Myocyte (in vitro differentiated cells): ENCODE data around the gene GMPPB. TPM values are rescaled to one million over a fixed set of nuclear protein-coding genes. Genes with fewer than 3 reads are reported as not detected.

Source experiments
- DNase-seq: peaks from one replicate; pipeline ENCODE4 v3.0.0-alpha.2; 2012; ENCODE audit warnings: low read depth
- total RNA-seq: library from RNA; depleted of rRNA; stranded (reverse); fragments of >200 nt; gene quantifications from 2 replicates; pipeline ENCODE4 v1.2.3, GENCODE V29; 2014

Gene GMPPB
- total RNA-seq, 1 donor from 2014 or later: 30.0 TPM

GRCh38 chr3:49729966-49730609, 6.3 kb upstream of the GMPPB start:
- DNase-seq: no peak

GRCh38 chr3:49727924-49728361, 4.2 kb upstream of the GMPPB start:
- no peak for DNase-seq

GRCh38 chr3:49727154-49727923, 3.6 kb upstream of the GMPPB start:
- DNase-seq: no peak

GRCh38 chr3:49725906-49726681, 2.3 kb upstream of the GMPPB start:
- no peak for DNase-seq

GRCh38 chr3:49724586-49724985, 835 bp upstream of the GMPPB start:
- DNase-seq: no peak

- DNase-seq: peak; percentile 20
Measured at GRCh38 chr3:49723296-49723627, 489 bp downstream of the GMPPB start.

GRCh38 chr3:49722896-49723295, 855 bp downstream of the GMPPB start:
- no peak for DNase-seq

GRCh38 chr3:49721896-49722781, 1.6 kb downstream of the GMPPB start:
- no peak for DNase-seq

GRCh38 chr3:49721596-49721895, 2.2 kb downstream of the GMPPB start:
- no peak for DNase-seq

- DNase-seq: no peak
Measured at GRCh38 chr3:49720855-49721595, 2.7 kb downstream of the GMPPB start.

GRCh38 chr3:49719214-49719884, 4.4 kb downstream of the GMPPB start, which contains the start of gene AMIGO3:
AMIGO3 (minus strand) TSS chr3:49719684; CDS start chr3:49719465, 219 bp downstream.
- peak; percentile 93 for DNase-seq

GRCh38 chr3:49718858-49719213, 4.9 kb downstream of the GMPPB start:
- no peak for DNase-seq

- DNase-seq: no peak
Measured at GRCh38 chr3:49717959-49718857, 5.5 kb downstream of the GMPPB start.

GRCh38 chr3:49717211-49717958, 6.4 kb downstream of the GMPPB start:
- DNase-seq: no peak

GRCh38 chr3:49716691-49717210, 7.0 kb downstream of the GMPPB start:
- DNase-seq: no peak

GRCh38 chr3:49716169-49716568, 7.6 kb downstream of the GMPPB start:
- no peak for DNase-seq

GRCh38 chr3:49715611-49716121, 8.1 kb downstream of the GMPPB start:
- DNase-seq: peak; percentile 47
